Measurements from ENCODE around the gene FGF14. TPM values are rescaled to one million over a fixed set of nuclear protein-coding genes. Genes with fewer than 3 reads are reported as not detected.

The FGF14 gene
- total and polyA plus RNA-seq, 3 donors from 2014 or later: 0.56 to 4.5 (median 1.7) TPM

GRCh38 chr13:101752432-101752831 is 649.4 kb downstream of the FGF14 start:
- Histone ChIP-seq H3K9me3 (no peaks in the 10 kb centered on the region), H3K4me1 (no peaks in the 10 kb centered on the region), H3K27ac (no peak overlapping the region), H3K36me3 (ENCODE audit: low read depth, missing control alignments) (no peaks in the 10 kb centered on the region), H3K27me3 (no peaks in the 10 kb centered on the region), H3K4me3 (no peak overlapping the region)
- WGBS, 2 donors: 91 to 94% methylated on average over 3 of the region's 3 CpGs
- DNase-seq: no peak
- no peak for TF ChIP-seq POLR2A (IDR thresholded peaks at IDR 0.05)
- TF ChIP-seq CTCF (IDR thresholded peaks at IDR 0.05): no peak
- intact Hi-C loops (cut with DNase I; ENCODE audit: low total_unique reads): no loop called here

GRCh38 chr13:101751488-101751887 is 650.4 kb downstream of the FGF14 start:
- no peak for TF ChIP-seq CTCF (IDR thresholded peaks at IDR 0.05)
- TF ChIP-seq POLR2A (IDR thresholded peaks at IDR 0.05): no peak
- Histone ChIP-seq H3K9me3 (no peaks in the 10 kb centered on the region), H3K4me1 (no peaks in the 10 kb centered on the region), H3K27ac (no peak overlapping the region), H3K27me3 (no peaks in the 10 kb centered on the region), H3K4me3 (no peak overlapping the region), H3K36me3 (ENCODE audit: low read depth, missing control alignments) (no peaks in the 10 kb centered on the region)
- intact Hi-C loops (cut with DNase I; ENCODE audit: low total_unique reads): no loop called here
- 13 to 16% methylated on average over 3 of the region's 3 CpGs for WGBS, 2 donors
- DNase-seq: no peak

GRCh38 chr13:101749584-101749983 is 652.3 kb downstream of the FGF14 start:
- Histone ChIP-seq H3K27ac (no peak overlapping the region), H3K9me3 (no peaks in the 10 kb centered on the region), H3K4me1 (no peaks in the 10 kb centered on the region), H3K36me3 (ENCODE audit: low read depth, missing control alignments) (no peaks in the 10 kb centered on the region), H3K27me3 (no peaks in the 10 kb centered on the region), H3K4me3 (no peak overlapping the region)
- TF ChIP-seq POLR2A (IDR thresholded peaks at IDR 0.05) (no peak), CTCF (IDR thresholded peaks at IDR 0.05) (no peak)
- no peak for DNase-seq
- WGBS, 2 donors: 86 to 87% methylated on average over 1 of the region's 1 CpG
- intact Hi-C loops (cut with DNase I; ENCODE audit: low total_unique reads): no loop called here

DNA sequence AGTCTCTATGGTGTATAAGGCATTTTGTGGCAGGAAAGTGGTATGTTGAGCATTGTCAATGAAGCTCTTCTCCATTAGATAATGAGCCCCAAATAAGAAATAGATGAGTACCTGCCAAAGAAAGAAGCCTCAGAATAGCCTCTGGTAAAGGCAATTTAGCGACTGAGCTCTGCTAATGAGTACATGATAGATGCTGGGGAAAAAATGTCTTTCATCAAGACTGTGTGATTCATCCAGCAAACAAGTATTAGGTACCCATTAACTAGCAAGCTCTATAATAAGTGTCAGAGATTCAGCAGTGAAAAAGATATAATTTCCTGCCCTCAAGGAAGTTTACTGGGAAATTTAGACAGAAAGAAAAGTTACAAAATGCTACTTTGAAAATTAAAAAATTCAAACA is 654.8 kb downstream of the FGF14 start:
- no peaks in the 10 kb centered on the region for H3K27me3 ChIP-seq
- no peaks in the 10 kb centered on the region for H3K9me3 ChIP-seq
- H3K27ac ChIP-seq: no peak overlapping the region
- 86 to 92% methylated on average over 1 of the region's 1 CpG for WGBS, 2 donors
- H3K4me3 ChIP-seq: no peak overlapping the region
- intact Hi-C loops (cut with DNase I; ENCODE audit: low total_unique reads): no loop called here
- TF ChIP-seq CTCF (IDR thresholded peaks at IDR 0.05) (no peak), POLR2A (IDR thresholded peaks at IDR 0.05) (no peak)
- no peaks in the 10 kb centered on the region for H3K36me3 ChIP-seq (ENCODE audit: low read depth, missing control alignments)
- no peaks in the 10 kb centered on the region for H3K4me1 ChIP-seq
- no peak for DNase-seq

DNA sequence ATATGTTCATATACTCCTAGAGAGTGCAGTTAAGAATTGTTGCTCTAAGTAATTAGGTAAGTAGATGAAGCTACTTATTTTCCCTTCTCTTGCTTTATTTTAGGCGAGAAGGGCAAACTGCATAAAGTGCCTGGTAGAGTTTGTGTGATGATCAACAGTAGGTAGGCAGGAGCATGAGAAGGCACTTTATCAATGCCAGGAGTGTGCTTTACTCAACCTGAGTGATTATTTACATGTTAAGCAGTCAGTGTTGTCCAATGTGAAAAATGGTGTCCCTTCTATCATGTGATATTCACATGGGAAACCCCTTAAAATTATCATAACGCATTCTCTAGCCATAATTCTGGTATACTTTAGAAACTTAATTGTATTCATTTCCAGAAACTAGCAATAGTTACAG is 655.3 kb downstream of the FGF14 start:
- no peak for TF ChIP-seq CTCF (IDR thresholded peaks at IDR 0.05)
- no peak for TF ChIP-seq POLR2A (IDR thresholded peaks at IDR 0.05)
- no peaks in the 10 kb centered on the region for H3K9me3 ChIP-seq
- intact Hi-C loops (cut with DNase I; ENCODE audit: low total_unique reads): no loop called here
- no peaks in the 10 kb centered on the region for H3K4me1 ChIP-seq
- H3K27ac ChIP-seq: no peak overlapping the region
- H3K4me3 ChIP-seq: no peak overlapping the region
- no peak for DNase-seq
- no peaks in the 10 kb centered on the region for H3K36me3 ChIP-seq (ENCODE audit: low read depth, missing control alignments)
- no peaks in the 10 kb centered on the region for H3K27me3 ChIP-seq
- 91 to 94% methylated on average over 2 of the region's 2 CpGs for WGBS, 2 donors
